Ovary (tissue), 9 donors: ENCODE data around the gene FAM9B. TPM values are rescaled to one million over a fixed set of nuclear protein-coding genes. Genes with fewer than 3 reads are reported as not detected.
"Not testable (repeated sequence)": the region's sequence is repeated elsewhere in the genome, so short reads cannot be mapped to it uniquely, and the experiment has no call there.

Source experiments
- DNase-seq, 5 donors: peaks; one replicate each; pipeline ENCODE4 v3.0.0-alpha.2; 2019 to 2020
- H3K27ac ChIP-seq, 2 donors: fragments of 200-600 bp; one replicate each; pipeline versions ENCODE4 v1.5.1 to v1.8.0; 2019 to 2022
- H3K27me3 ChIP-seq: fragments of 200-600 bp; one replicate; pipeline ENCODE4 v1.8.0; 2022
- H3K36me3 ChIP-seq: fragments of 200-600 bp; sonication (generic); one replicate; pipeline ENCODE4 v1.5.1; 2019
- H3K4me1 ChIP-seq: one replicate; pipeline ENCODE4 v1.8.1; 2013; ENCODE audit warnings: mild to moderate bottlenecking, moderate library complexity; ENCODE audit not compliant: insufficient read depth
- H3K4me3 ChIP-seq: fragments of 200-600 bp; sonication (generic); one replicate; pipeline ENCODE4 v1.5.1; 2017
- H3K9me3 ChIP-seq, 2 donors: fragments of 200-600 bp in 1 of 2; sonication (generic) in 1 of 2; one replicate each; pipeline versions ENCODE4 v1.5.1 to v1.8.1; 2013 to 2019; ENCODE audit warnings: mild to moderate bottlenecking in 1 of 2, moderate library complexity in 1 of 2
- CTCF ChIP-seq, 3 donors: fragments of 450-650 bp in 2 of 3; fragments of 200-600 bp in 1 of 3; IDR thresholded peaks; one replicate each; pipeline versions ENCODE4 v1.5.1 to v1.8.0; 2016 to 2022; ENCODE audit warnings: antibody characterized with exemption in 3 of 3, mild to moderate bottlenecking in 1 of 3
- EP300 ChIP-seq: sonication (generic); formaldehyde crosslinking; IDR thresholded peaks from one replicate; pipeline ENCODE4 v1.6.1; 2017; ENCODE audit warnings: antibody characterized with exemption
- POLR2A ChIP-seq: fragments of 450-650 bp; IDR thresholded peaks from one replicate; pipeline ENCODE4 v1.6.1; 2017; ENCODE audit warnings: antibody characterized with exemption, mild to moderate bottlenecking, moderate library complexity
- WGBS, 3 donors: extraction: QIAGEN DNeasy Blood & Tissue Kit in 1 of 3; methylation state at CpG; one replicate each; pipeline versions ENCODE4 v1.1.5 to v1.1.7; 2013 to 2017; 5-methylcytosine and 5-hydroxymethylcytosine counted together
- intact Hi-C, 4 donors: fragments of 100-400 bp; cut with DNase I; formaldehyde crosslinking; loops; one replicate each; pipeline versions ENCODE4 v1.11.0 to v1.15.1; 2022 to 2023
- polyA plus RNA-seq, 2 donors: library from polyadenylated mRNA; stranded (reverse); fragments of 200-250 nt in 1 of 2; fragments of 350-450 nt in 1 of 2; fragmentation: Illumina TruSeq in 1 of 2; extraction: RNeasy Lipid Tissue Mini Kit (QIAGEN cat#74804) in 1 of 2; gene quantifications; one replicate each; pipeline ENCODE4 v1.2.3, GENCODE V29; 2013 to 2014
- total RNA-seq, 7 donors: library from RNA; depleted of rRNA in 2 of 7; stranded (reverse); fragments of >200 nt in 2 of 7; fragmentation: NEBNext Ultra II Directional in 3 of 7; extraction: Animal tissue kit (Norgen Biotek cat#: 25700) in 3 of 7; gene quantifications; one replicate each; pipeline versions ENCODE4 v1.1.0 to v1.2.4, GENCODE V29; 2016 to 2023
- donor health status: DM: no; HTN: no; CAD: no; lungs with moderate emphysema.
- donor health status: DM: no; HTN: no; CAD: no.
- donor health status: Bipolar disorder and iron deficiency.
- donor health status: DM: yes; HTN: yes; CAD: no.
- donor health status: DM: no; HTN: no; CAD: no.
- donor health status: DM: yes; HTN: yes; CAD: no.

The FAM9B gene
- total and polyA plus RNA-seq, 9 donors = 0.07 to 0.13 TPM; not detected in 7

DNA sequence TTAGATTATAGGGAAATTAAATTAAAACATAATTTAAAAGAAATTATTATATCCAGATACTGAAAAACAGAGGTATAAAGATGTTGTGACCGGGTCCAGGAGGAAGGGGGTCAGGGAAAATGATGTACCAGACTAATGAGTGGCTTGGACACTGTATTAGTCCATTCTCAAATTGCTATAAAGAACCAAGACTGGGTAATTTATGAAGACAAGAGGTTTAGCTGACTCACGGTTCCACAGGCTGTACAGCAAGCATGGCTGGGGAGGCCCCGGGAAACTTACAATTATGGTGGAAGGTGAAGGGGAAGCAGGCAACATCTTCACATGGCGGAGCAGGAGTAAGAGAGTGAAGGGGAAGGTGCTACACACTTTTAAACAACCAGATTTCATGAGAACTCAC, 3.4 kb upstream of the FAM9B start:
- no peaks in the 10 kb centered on the region for H3K4me1 ChIP-seq
- DNase-seq = no peak
- 62 to 72% (median 70%) methylated on average over 4 of the region's 4 CpGs for WGBS, 3 donors
- intact Hi-C loops = no loop called here
- no peak overlapping the region for H3K4me3 ChIP-seq
- H3K36me3 ChIP-seq = no peaks in the 10 kb centered on the region
- H3K27me3 ChIP-seq = no peaks in the 10 kb centered on the region
- H3K9me3 ChIP-seq = no peaks in the 10 kb centered on the region
- H3K27ac ChIP-seq = no peak overlapping the region
- TF ChIP-seq CTCF (IDR thresholded peaks at IDR 0.05) = no peak
- TF ChIP-seq EP300 = no peak
- TF ChIP-seq POLR2A = no peak

GRCh38 chrX:9033586-9033985, 341 bp downstream of the FAM9B start:
- intact Hi-C loops = no loop called here
- no peak for DNase-seq
- TF ChIP-seq EP300 (no peak), POLR2A (no peak), CTCF (IDR thresholded peaks at IDR 0.05) (no peak)
- no peaks in the 10 kb centered on the region for H3K27me3 ChIP-seq
- H3K4me3 ChIP-seq = no peak overlapping the region
- no peaks in the 10 kb centered on the region for H3K36me3 ChIP-seq
- H3K9me3 ChIP-seq = no peaks in the 10 kb centered on the region
- 86 to 93% (median 92%) methylated on average over 10 to 17 of the region's 17 CpGs for WGBS, 3 donors
- H3K4me1 ChIP-seq = no peaks in the 10 kb centered on the region
- no peak overlapping the region for H3K27ac ChIP-seq

- Histone ChIP-seq H3K27me3 (no peaks in the 10 kb centered on the region), H3K9me3 (no peaks in the 10 kb centered on the region), H3K27ac (no peak overlapping the region), H3K36me3 (no peaks in the 10 kb centered on the region), H3K4me3 (no peak overlapping the region), H3K4me1 (no peaks in the 10 kb centered on the region)
- intact Hi-C loops = no loop called here
- WGBS, 3 donors = 89 to 90% (median 89%) methylated on average over 17 of the region's 17 CpGs
- TF ChIP-seq CTCF (IDR thresholded peaks at IDR 0.05) = no peak
- no peak for TF ChIP-seq EP300
- no peak for TF ChIP-seq POLR2A
- no peak for DNase-seq
These were observed 748 bp downstream of the FAM9B start for GRCh38 chrX:9033179-9033578.

- no peaks in the 10 kb centered on the region for H3K27me3 ChIP-seq
- no peak overlapping the region for H3K27ac ChIP-seq
- no peaks in the 10 kb centered on the region for H3K9me3 ChIP-seq
- no peak for DNase-seq
- H3K4me1 ChIP-seq = no peaks in the 10 kb centered on the region
- intact Hi-C loops = no loop called here
- WGBS, 3 donors = 73 to 81% (median 76%) methylated on average over 2 of the region's 2 CpGs
- TF ChIP-seq POLR2A (no peak), EP300 (no peak), CTCF (IDR thresholded peaks at IDR 0.05) (no peak)
- H3K36me3 ChIP-seq = no peaks in the 10 kb centered on the region
- H3K4me3 ChIP-seq = no peak overlapping the region
These were observed 10.6 kb downstream of the FAM9B start for GRCh38 chrX:9023293-9023692.

- Histone ChIP-seq H3K9me3 (no peaks in the 10 kb centered on the region), H3K4me1 (no peaks in the 10 kb centered on the region), H3K36me3 (no peaks in the 10 kb centered on the region), H3K4me3 (no peak overlapping the region), H3K27me3 (no peaks in the 10 kb centered on the region), H3K27ac (no peak overlapping the region)
- WGBS, 3 donors = 67 to 77% (median 76%) methylated on average over 2 of the region's 2 CpGs
- TF ChIP-seq POLR2A = no peak
- TF ChIP-seq CTCF (IDR thresholded peaks at IDR 0.05) = no peak
- TF ChIP-seq EP300 = no peak
- no peak for DNase-seq
- intact Hi-C loops = no loop called here
These were observed 14.8 kb downstream of the FAM9B start for GRCh38 chrX:9019151-9019550.

DNA sequence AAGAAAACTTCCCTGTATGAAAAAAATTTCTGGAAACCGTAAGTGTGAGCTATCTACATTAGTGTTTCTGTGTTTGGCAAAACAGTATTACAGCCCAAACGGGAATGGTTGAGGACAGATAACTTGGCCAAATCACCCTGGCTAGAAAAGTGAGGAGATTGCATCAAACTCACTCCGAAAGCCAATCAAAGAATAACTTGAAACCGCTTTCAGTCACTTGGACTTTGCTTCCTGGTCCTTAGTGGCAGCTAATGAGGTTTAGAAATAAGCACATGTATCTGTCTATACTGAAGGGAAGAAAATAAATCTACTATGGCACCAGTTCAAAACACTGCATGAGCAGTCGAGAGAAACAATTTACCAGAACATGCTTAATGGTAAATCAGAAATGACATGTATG, 15.6 kb downstream of the FAM9B start:
- H3K4me1 ChIP-seq, H3K27ac ChIP-seq, DNase-seq, intact Hi-C loops, H3K27me3 ChIP-seq, H3K4me3 ChIP-seq, H3K9me3 ChIP-seq, H3K36me3 ChIP-seq: not testable (repeated sequence)
- 62 to 65% (median 63%) methylated on average over 5 of the region's 5 CpGs for WGBS, 3 donors
